Stomach (tissue), 4 donors: ENCODE results near the gene ZDHHC8.

Source experiments
- EP300 ChIP-seq: sonication (generic); formaldehyde crosslinking; IDR thresholded peaks from one replicate; pipeline ENCODE4 v1.6.1; 2017; ENCODE audit warnings: antibody characterized with exemption
- POLR2A ChIP-seq, 4 donors: fragments of 450-650 bp; IDR thresholded peaks; one replicate each; pipeline ENCODE4 v1.6.1; 2016; ENCODE audit warnings: antibody characterized with exemption in 4 of 4, control low read depth in 2 of 4, mild to moderate bottlenecking in 1 of 4, moderate library complexity in 1 of 4
- TF ChIP-seq, protein P1 (sequence below), 7 experiments: fragments of 450-650 bp in 4 of 7; fragments of 200-600 bp in 3 of 7; sonication (generic) in 3 of 7; IDR thresholded peaks; one replicate each; pipeline ENCODE4 v1.5.1; 2016 to 2019; ENCODE audit warnings: antibody characterized with exemption in 7 of 7, control low read depth in 2 of 7, mild to moderate bottlenecking in 1 of 7

GRCh38 chr22:20093418-20094196 is 38.0 kb upstream of the ZDHHC8 start:
- TF ChIP-seq, protein P1, sequence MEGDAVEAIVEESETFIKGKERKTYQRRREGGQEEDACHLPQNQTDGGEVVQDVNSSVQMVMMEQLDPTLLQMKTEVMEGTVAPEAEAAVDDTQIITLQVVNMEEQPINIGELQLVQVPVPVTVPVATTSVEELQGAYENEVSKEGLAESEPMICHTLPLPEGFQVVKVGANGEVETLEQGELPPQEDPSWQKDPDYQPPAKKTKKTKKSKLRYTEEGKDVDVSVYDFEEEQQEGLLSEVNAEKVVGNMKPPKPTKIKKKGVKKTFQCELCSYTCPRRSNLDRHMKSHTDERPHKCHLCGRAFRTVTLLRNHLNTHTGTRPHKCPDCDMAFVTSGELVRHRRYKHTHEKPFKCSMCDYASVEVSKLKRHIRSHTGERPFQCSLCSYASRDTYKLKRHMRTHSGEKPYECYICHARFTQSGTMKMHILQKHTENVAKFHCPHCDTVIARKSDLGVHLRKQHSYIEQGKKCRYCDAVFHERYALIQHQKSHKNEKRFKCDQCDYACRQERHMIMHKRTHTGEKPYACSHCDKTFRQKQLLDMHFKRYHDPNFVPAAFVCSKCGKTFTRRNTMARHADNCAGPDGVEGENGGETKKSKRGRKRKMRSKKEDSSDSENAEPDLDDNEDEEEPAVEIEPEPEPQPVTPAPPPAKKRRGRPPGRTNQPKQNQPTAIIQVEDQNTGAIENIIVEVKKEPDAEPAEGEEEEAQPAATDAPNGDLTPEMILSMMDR (IDR thresholded peaks at IDR 0.05), result no peak
- TF ChIP-seq POLR2A (IDR thresholded peaks at IDR 0.05) (no peak), EP300 (no peak)
